Eye (tissue), 1 donor: ENCODE results near the gene LIN28B.
A peak's percentile ranks its signal among the peaks of the same experiment; 100 is the strongest.

Experiments
- DNase-seq: peaks from one replicate; pipeline ENCODE4 v3.0.0-alpha.2; 2015

Gene LIN28B

DNA sequence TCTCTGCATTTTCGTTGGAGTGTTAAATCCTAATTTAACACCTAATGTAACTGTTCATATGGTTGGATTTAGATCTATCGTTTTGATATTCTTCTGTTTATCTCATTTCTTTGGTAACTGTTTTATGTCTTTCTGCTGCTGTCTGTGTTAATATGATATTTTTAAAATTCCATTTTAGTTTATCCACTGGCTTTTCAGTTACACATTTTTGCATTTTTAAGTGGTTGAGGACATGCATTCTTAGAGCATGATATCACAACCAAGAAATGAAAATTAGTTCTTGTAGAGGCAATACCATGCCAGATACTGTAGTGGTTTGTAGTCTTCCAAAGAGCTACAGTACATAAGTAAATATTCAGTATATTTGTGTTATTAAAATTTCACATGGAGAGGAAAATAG is 58.6 kb downstream of the LIN28B start:
- no peak for DNase-seq

DNA sequence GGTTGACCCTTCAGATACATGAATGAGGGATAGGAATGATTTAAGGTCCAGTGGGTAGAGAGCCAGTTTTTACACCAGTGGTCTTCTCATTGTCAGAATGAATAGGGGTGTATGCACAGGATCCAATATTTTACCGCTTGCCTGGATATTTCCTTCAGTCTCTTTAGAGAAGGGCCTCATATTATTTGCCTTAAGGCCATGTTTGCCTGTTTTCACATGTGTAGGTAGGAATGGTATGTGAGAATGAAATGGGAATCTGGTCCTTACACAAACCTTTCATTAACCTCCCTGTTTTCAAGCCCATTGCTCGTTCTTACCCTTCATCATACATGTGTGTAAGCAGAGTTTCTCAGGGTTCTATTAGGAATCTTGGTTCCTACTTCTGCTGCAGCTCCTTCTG is 62.4 kb downstream of the LIN28B start:
- no peak for DNase-seq

- DNase-seq: no peak
Observed at GRCh38 chr6:105021399-105021798, 64.5 kb downstream of the LIN28B start.

GRCh38 chr6:105022416-105022815 is 65.5 kb downstream of the LIN28B start:
- DNase-seq: no peak

GRCh38 chr6:105024803-105025202 is 67.9 kb downstream of the LIN28B start:
- DNase-seq: no peak

- no peak for DNase-seq
Observed at GRCh38 chr6:105028898-105029297, 72.0 kb downstream of the LIN28B start.

DNA sequence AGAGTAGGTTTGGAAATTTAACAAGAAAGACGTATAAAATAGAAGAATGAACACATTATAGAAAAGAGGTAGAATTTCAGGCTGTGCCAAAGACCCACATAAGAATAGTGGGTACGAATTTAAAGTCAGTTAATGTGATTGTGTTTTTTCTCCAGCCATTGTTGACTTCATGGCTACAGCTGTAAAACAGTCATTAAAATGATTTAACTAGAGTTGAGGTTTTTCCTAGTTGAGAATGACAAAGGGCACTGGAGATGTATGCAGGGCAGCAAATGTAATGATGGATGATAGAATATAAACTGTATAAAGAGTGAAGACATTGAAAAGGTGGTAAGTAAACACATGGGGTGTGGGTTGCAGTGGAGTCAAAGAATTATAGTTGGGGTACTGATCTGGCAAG is 72.7 kb downstream of the LIN28B start:
- DNase-seq: no peak

GRCh38 chr6:105034470-105034869 is 77.6 kb downstream of the LIN28B start:
- no peak for DNase-seq

- no peak for DNase-seq
Observed at GRCh38 chr6:105035299-105035698, 78.4 kb downstream of the LIN28B start.

- peak; percentile 80 for DNase-seq
Observed at GRCh38 chr6:105036351-105036750, 79.4 kb downstream of the LIN28B start.

DNA sequence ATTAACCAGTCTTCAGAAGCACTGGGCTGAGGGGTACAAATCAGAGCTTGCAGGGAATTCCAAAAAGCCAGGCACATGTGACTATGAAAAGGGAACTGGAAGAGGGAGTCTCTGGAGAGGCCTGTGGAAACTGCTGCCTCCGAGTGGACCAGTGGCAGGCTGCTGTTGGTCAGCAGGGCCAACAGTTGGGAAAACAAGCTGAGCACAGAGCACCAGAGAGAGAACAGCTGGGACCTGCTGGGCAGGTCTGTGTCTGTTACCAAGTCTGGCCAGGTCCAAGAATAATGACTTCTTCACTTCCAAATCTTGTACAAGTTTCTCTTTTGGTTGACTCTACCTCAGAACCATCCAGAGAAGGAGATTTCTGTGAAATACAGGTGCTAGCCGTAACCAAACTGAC is 81.4 kb downstream of the LIN28B start:
- DNase-seq: peak; percentile 49

- DNase-seq: no peak
Observed at GRCh38 chr6:105041880-105042279, 85.0 kb downstream of the LIN28B start.

DNA sequence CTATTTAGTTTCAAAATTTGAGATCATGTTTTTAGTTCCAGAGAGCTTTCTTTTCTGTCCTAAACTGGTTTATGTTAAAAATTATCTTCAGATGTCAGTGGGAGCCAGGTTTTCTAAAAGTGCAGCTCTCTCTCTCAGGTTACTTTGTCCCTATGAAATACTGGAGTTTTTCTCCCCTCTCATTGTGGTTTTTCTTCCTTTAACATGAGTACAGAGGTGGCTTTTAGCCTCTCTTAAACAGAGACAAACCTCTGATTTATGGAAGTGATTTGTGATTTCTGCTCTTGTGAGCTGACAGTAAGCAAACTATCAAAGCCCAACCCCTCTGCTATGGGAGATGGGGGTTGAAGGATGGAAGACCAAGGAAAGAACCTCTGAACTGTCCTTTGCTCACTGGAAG is 85.7 kb downstream of the LIN28B start:
- DNase-seq: no peak

DNA sequence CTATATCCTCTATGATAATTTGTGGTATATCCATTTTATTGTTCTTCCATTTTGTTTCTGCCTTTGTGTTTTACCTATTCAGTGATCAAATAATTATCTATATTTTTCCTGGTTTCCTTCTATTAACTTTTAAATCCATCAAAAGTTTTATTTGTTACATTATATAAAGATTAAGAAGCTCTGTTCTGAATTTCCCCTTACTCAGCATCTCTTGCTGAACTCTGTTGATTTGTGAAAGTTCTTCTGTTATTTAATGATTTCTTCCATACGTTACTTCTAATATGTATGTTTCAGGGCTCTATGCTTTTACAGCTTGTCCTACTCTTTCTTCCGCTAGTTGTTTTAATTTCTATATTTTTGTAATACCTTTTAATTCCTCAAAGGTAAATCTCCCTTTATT is 87.1 kb downstream of the LIN28B start:
- no peak for DNase-seq

GRCh38 chr6:105045526-105045925 is 88.6 kb downstream of the LIN28B start:
- DNase-seq: no peak

DNA sequence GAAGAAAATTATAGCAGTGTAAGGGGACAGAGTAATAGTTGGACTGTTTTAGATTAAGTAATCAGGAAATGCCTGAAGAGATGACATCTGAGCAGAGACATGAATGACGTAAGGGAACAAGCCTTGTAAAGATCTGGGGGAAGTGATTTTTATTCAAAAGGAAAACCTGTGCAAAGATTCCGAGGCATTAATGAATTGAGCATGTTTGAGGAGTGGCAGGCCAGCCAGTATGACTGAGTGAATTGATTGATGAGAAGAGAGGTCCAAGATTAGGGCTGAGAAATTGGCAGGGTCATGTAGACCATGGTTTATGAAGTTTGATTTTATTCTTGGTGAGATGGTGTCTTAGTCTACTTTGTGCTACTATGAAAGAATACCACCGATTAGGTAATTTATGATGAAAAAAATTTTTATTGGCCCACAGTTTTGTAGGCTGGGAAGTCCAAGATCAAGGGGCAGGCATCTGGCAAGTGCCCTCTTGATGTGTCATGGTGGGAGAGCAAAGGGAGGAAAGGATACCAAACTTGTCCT is 95.1 kb downstream of the LIN28B start:
- no peak for DNase-seq

DNA sequence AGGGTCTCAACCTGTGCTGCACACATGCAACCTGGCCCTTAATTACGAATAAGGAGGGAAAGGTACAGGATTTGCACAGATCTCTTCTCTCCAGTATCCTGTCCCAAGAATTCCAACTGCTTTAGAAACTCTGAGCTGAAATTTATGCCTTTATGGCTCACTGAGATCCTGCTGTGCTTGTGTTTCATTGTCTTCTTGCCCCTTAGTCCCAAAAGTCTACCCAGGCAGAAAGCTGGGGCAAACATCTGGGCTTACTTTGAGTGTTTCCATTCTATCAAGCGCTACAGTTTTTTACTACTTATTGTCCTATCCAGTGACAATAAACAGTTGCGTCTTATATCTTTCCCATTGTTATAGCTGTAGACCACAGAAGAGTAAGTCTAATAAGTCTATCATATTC is 99.7 kb downstream of the LIN28B start:
- DNase-seq: no peak

- DNase-seq: no peak
Observed at GRCh38 chr6:105057160-105057559, 100.3 kb downstream of the LIN28B start.

GRCh38 chr6:105058316-105058715 is 101.4 kb downstream of the LIN28B start:
- DNase-seq: no peak

GRCh38 chr6:105058846-105059245 is 101.9 kb downstream of the LIN28B start:
- no peak for DNase-seq

GRCh38 chr6:105066233-105066632 is 109.3 kb downstream of the LIN28B start:
- no peak for DNase-seq

GRCh38 chr6:105066836-105067235 is 109.9 kb downstream of the LIN28B start:
- no peak for DNase-seq

GRCh38 chr6:105067329-105067728 is 110.4 kb downstream of the LIN28B start:
- no peak for DNase-seq

GRCh38 chr6:105068407-105068806 is 111.5 kb downstream of the LIN28B start:
- no peak for DNase-seq

DNA sequence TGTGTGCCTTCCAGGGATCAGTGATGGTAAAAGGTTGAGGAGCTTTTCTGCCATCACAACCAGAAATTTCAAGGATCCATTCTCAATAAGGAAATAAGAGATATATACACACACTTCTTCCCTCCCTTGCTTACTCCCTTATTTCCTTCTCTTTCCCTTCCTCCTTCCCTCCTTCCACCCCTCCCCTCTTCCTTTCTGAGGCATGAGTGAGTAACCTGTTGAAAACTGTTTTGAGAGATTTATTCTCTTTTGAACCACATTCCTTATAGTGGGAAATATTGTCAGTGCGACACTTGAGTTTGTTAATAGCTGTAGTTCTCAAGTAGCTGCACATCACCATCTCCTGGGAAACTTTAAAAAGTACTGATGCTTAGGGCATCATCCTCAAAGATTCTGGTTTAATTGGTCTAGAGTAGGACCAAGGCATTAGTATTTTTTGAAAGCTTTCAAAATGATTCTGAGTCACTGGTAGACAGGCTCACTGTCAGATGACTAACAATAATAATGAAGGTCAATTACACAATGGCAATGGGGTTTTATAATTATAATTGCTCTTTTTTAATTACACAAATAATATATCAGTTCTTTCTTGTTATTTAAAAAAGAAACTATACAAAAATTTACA is 113.0 kb downstream of the LIN28B start:
- DNase-seq: no peak
